H1 (cell line): ENCODE measurements around the gene EMID1. TPM values are rescaled to one million over a fixed set of nuclear protein-coding genes. Genes with fewer than 3 reads are reported as not detected.

Source experiments
- HDAC6 ChIP-seq: IDR thresholded peaks from one replicate; pipeline ENCODE4 v1.7.1; 2012; ENCODE audit warnings: low read depth, mild to moderate bottlenecking, inconsistent platforms, low read length, moderate library complexity
- JUND ChIP-seq: IDR thresholded peaks from 2 replicates; pipeline ENCODE4 v1.6.1; 2011; ENCODE audit warnings: mild to moderate bottlenecking, improper control_type of control experiment, low read length
- polyA plus RNA-seq, 7 experiments: library from polyadenylated mRNA; depleted of rRNA in 3 of 7; stranded (reverse) in 5 of 7; unstranded in 2 of 7; fragments of >200 nt in 5 of 7; fragments of 200-250 nt in 2 of 7; gene quantifications; 1 replicate in 5 of 7; 2 replicates in 1 of 7; 4 replicates in 1 of 7; pipeline versions ENCODE4 v1.2.1 to v1.2.3, GENCODE V29; 2011 to 2013; ENCODE audit warnings: missing spikeins in 2 of 7, mixed read lengths in 2 of 7
- total RNA-seq: library from RNA; stranded (reverse); fragmentation: NEBNext Ultra II Directional; extraction: Animal tissue kit (Norgen Biotek cat#: 25700); gene quantifications from 2 replicates; pipeline ENCODE4 v1.2.1, GENCODE V29; 2021

Gene EMID1
- total and polyA plus RNA-seq, 2 of the 8 experiments (the other 6 are each of a cell fraction or from before 2014, with no cell fraction given): 3.9 to 7.4 TPM

DNA sequence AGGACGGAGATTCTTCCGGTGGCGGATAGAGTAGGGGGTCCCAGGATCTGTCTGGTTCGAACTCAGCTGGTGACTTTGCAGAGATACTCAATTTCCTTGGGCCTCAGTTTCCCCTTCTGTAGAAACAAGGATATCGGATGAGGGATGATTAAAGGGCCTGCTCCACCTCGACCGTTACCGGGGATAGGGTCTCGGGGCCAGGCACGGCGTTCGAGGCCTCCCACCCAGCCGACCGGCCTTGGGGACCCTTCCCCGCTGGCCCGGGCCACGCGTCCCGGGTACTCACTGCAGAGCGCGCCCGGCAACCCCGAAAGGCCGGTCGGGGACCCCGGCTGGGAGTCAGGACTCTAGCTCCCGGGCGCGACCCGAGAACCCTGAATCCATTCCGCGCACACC lies 61.8 kb downstream of the EMID1 start (continued):
- TF ChIP-seq JUND (no peak), HDAC6 (no peak)
- TF ChIP-seq, all 59 proteins: peak for 4
